ENCODE measurements around the gene GFRA4. TPM values are rescaled to one million over a fixed set of nuclear protein-coding genes. Genes with fewer than 3 reads are reported as not detected.

The GFRA4 gene
- total and polyA plus RNA-seq, 2 donors (not counting 1 experiment from before 2014, with no cell fraction given), result not detected

DNA sequence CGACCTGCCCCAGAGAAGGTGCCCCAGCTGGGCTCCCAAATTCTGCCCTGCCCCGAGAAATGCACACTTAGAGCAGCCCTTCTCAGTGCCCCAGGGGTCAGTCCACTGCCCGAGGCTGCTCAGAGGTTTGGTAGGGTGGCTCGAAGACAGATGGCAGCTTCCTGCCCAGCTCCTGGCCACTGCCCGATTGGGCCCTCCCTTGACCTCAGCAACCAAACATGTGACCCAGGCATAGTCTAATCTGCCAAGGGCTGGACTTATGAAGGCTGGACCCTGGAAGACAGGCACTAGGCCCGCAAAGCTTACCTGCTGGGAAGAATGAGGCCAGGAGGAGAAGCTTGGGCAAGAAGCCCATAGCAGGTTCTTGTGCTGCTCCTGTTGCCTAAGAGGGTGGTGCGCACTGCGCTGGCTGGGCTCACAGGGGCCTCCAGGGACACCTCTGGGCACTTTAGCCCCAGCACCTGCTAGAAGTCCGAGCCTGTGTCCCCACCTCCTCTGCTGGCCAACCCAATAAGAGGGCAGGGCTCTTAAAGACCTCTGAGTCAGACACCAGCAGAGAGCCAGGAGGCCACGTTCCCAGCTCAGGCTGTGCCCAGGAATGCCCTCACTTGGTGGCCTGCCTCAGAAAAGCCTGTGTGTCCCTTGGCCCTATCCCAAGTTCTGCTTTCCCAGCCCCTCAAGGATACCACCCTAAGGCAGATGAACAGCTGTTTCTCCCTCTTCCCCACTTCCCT, 43.7 kb upstream of the GFRA4 start:
- H3K27ac ChIP-seq (ENCODE audit: insufficient read depth, low read length), result no peak overlapping the region
- H3K4me1 ChIP-seq (ENCODE audit: control insufficient read depth, extremely low read depth, insufficient read depth, low read length), result no peaks in the 10 kb centered on the region
- no peaks in the 10 kb centered on the region for H3K36me3 ChIP-seq (ENCODE audit: control insufficient read depth, insufficient read depth, low read length)
- H2AFZ ChIP-seq (ENCODE audit: low read length), result no peak overlapping the region
- H3K9me3 ChIP-seq (ENCODE audit: control insufficient read depth, insufficient read depth, low read depth, low read length), result no peaks in the 10 kb centered on the region
- no peak overlapping the region for H3K4me2 ChIP-seq (ENCODE audit: extremely low read depth, insufficient read depth, low read length)
- peak; percentile 25 to 28 for DNase-seq (ENCODE audit: low read depth in 2 of 2)
- no peaks in the 10 kb centered on the region for H3K79me2 ChIP-seq (ENCODE audit: control insufficient read depth, insufficient read depth, low read length)
- TF ChIP-seq CTCF (conservative IDR thresholded peaks at IDR 0.05 in 1 of 2, IDR thresholded peaks at IDR 0.05 in 1 of 2; ENCODE audit: low read depth in 1 of 2, low read length in 2 of 2), result no peak
- TF ChIP-seq EZH2 (IDR thresholded peaks at IDR 0.05; ENCODE audit: low read length, missing control alignments), result no peak
- H3K9ac ChIP-seq (ENCODE audit: insufficient read depth, low read length), result no peak overlapping the region
- H3K27me3 ChIP-seq (ENCODE audit: control insufficient read depth, insufficient read depth, low read length), result peaks cover 3% of the 10 kb centered on the region
- H4K20me1 ChIP-seq (ENCODE audit: control insufficient read depth, extremely low read depth, insufficient read depth, low read length), result no peaks in the 10 kb centered on the region
- no peak overlapping the region for H3K4me3 ChIP-seq (replicated peaks in 1 of 4; ENCODE audit: control extremely low read depth in 1 of 4, insufficient read depth in 1 of 4, low read depth in 3 of 4, low read length in 4 of 4)

- no peak for DNase-seq (ENCODE audit: low read depth in 2 of 2)
- Histone ChIP-seq H3K79me2 (ENCODE audit: control insufficient read depth, insufficient read depth, low read length) (no peaks in the 10 kb centered on the region), H3K9me3 (ENCODE audit: control insufficient read depth, insufficient read depth, low read depth, low read length) (no peaks in the 10 kb centered on the region), H3K36me3 (ENCODE audit: control insufficient read depth, insufficient read depth, low read length) (no peaks in the 10 kb centered on the region), H4K20me1 (ENCODE audit: control insufficient read depth, extremely low read depth, insufficient read depth, low read length) (no peaks in the 10 kb centered on the region), H3K9ac (ENCODE audit: insufficient read depth, low read length) (no peak overlapping the region), H3K4me2 (ENCODE audit: extremely low read depth, insufficient read depth, low read length) (no peak overlapping the region), H3K27me3 (ENCODE audit: control insufficient read depth, insufficient read depth, low read length) (peaks cover 3% of the 10 kb centered on the region), H3K27ac (ENCODE audit: insufficient read depth, low read length) (no peak overlapping the region), H2AFZ (ENCODE audit: low read length) (no peak overlapping the region), H3K4me3 (replicated peaks in 1 of 4; ENCODE audit: control extremely low read depth in 1 of 4, insufficient read depth in 1 of 4, low read depth in 3 of 4, low read length in 4 of 4) (no peak overlapping the region), H3K4me1 (ENCODE audit: control insufficient read depth, extremely low read depth, insufficient read depth, low read length) (no peaks in the 10 kb centered on the region)
- no peak for TF ChIP-seq EZH2 (IDR thresholded peaks at IDR 0.05; ENCODE audit: low read length, missing control alignments)
- no peak for TF ChIP-seq CTCF (conservative IDR thresholded peaks at IDR 0.05 in 1 of 2, IDR thresholded peaks at IDR 0.05 in 1 of 2; ENCODE audit: low read depth in 1 of 2, low read length in 2 of 2)
These were observed 43.0 kb upstream of the GFRA4 start for GRCh38 chr20:3705970-3706739.

DNA sequence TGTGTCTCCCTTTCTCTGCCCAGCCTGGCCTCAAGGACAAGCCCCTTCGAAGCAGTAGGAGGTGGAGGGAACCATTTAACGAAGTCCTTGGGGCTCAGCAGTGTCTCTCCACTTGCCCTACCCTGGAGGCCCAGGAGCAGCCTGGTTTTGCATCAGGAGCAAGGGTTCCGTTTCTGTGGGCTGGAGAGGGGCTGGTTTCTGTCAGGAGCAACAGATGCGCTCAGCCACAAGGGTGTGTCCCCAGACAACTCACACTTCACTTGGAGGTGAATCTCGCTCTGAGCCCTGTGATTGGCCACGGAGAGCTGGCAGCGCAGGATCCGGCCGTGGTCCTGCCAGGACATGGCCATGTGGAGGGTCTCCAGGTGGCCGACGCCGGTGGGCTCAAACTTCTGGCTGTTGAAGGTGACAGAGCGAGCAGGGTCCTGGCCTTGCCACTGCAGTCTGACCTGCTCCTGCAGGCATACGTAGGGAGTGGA, 42.3 kb upstream of the GFRA4 start:
- Histone ChIP-seq H3K9ac (ENCODE audit: insufficient read depth, low read length) (no peak overlapping the region), H4K20me1 (ENCODE audit: control insufficient read depth, extremely low read depth, insufficient read depth, low read length) (no peaks in the 10 kb centered on the region), H3K27me3 (ENCODE audit: control insufficient read depth, insufficient read depth, low read length) (peaks cover 3% of the 10 kb centered on the region), H3K9me3 (ENCODE audit: control insufficient read depth, insufficient read depth, low read depth, low read length) (no peaks in the 10 kb centered on the region), H3K27ac (ENCODE audit: insufficient read depth, low read length) (no peak overlapping the region), H3K4me2 (ENCODE audit: extremely low read depth, insufficient read depth, low read length) (no peak overlapping the region), H3K4me3 (replicated peaks in 1 of 4; ENCODE audit: control extremely low read depth in 1 of 4, insufficient read depth in 1 of 4, low read depth in 3 of 4, low read length in 4 of 4) (no peak overlapping the region), H2AFZ (ENCODE audit: low read length) (no peak overlapping the region), H3K36me3 (ENCODE audit: control insufficient read depth, insufficient read depth, low read length) (no peaks in the 10 kb centered on the region), H3K4me1 (ENCODE audit: control insufficient read depth, extremely low read depth, insufficient read depth, low read length) (no peaks in the 10 kb centered on the region), H3K79me2 (ENCODE audit: control insufficient read depth, insufficient read depth, low read length) (no peaks in the 10 kb centered on the region)
- no peak for DNase-seq (ENCODE audit: low read depth in 2 of 2)
- TF ChIP-seq EZH2 (IDR thresholded peaks at IDR 0.05; ENCODE audit: low read length, missing control alignments) (no peak), CTCF (conservative IDR thresholded peaks at IDR 0.05 in 1 of 2, IDR thresholded peaks at IDR 0.05 in 1 of 2; ENCODE audit: low read depth in 1 of 2, low read length in 2 of 2) (no peak)

Measured in fibroblast of lung (primary cell).